Activated CD4-positive, alpha-beta T cell treated with anti-CD3 and anti-CD28 coated beads for 24 hours (primary cell): ENCODE data around the gene TMEM225B.
"Not testable (repeated sequence)": the region's sequence is repeated elsewhere in the genome, so short reads cannot be mapped to it uniquely, and the experiment has no call there.

ENCODE experiments used
- DNase-seq, 2 donors: peaks; one replicate each; pipeline ENCODE4 v3.0.0-alpha.2; 2020; ENCODE audit warnings: low read depth in 2 of 2

TMEM225B gene

DNA sequence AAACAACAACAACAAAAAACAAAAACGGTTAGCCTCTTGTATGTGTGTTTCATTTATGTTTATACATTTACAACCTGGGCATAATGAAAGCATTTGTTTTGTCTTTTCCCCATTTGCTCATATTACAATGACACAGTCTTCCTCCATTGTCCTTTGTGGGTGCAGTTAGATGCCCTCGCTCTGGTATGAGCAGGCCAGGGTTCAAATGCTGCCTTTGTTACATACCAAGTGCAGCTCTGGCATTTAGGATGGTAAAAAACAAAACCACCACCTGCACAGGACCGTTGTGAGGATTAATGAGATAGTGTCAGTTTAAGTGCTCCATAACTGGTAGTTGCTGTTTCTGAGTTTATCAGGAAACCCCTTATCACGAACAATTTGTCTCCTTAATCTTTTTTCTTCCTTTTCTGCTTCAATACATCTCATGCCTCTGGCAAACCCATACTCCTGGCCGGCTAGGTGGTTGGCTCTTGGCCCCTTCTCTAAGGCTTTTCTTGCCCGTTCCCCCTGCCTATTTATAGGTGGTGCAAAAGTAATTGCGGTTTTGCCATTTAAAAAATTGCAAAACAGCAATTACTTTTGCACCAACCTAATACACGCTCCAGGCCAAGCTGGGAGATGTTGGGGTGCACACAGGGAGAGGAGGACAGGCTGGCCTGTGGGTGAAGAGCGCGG, 18.6 kb upstream of the TMEM225B start:
- no peak for DNase-seq

DNA sequence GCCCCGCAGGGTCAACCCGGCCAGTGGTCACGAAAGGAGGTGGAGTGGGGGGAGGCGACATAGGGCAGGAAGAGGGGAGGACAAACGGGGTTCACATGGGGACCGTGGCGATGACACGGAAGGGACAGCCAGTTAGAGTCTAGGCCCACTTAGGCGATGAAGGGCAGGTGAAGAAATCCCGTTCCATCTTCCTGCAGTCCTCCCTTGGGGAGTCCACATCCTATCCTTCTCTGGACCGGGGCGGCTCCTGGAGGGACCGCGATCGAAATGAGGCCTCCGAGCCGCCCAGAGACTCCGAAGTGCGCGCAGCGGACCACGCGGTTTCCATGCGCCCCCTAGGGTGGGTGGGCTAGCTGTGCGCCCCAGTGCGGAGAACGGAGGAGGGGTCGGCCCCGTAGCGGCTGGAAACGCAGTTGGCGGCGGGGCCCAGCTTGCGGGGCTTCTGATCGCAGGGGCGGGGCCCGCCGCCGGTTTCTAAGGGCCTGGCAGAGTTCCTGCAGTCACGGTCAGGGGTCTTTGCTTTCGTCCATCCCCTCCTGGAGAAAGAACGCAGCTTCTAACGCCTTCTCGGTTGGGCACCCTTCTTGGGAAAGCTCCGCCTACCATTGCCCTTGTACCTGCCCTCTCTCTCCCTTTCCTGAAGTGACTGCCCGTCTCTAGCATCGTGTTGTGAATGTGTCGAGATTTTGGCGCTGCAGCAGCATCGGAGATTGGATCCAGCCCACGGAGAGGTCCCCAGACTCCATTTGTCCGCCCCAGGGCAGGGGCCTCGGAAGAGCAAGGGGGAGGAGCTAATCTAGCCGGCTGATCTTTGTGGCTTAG, 17.9 kb upstream of the TMEM225B start:
- DNase-seq, result peak; percentile 25 to 38

DNA sequence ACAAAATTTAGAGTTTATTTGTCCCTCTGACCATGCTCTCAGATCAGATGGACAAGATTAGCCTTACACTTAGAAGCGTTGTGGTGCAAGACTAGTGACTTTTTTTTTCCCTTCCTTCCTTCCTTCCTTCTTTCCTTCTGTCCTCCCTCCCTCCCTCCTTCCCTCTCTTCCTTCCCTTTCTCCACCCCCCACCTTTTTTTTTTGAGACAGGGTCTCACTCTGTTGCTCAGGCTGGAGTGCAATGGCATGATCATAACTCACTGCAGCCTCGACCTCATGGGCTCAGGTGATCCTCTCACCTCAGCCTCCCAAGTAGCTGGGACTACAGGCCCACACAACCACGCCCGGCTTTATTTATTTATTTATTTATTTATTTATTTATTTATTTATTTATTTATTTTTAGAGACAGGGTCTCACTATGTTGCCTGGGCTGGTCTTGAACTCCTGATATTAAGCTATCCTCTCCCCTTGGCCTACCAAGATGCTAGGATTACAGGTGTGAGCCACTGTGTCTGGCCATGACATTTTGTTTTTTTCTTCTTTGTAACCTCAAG, 17.2 kb upstream of the TMEM225B start:
- DNase-seq, result not testable (repeated sequence)

DNA sequence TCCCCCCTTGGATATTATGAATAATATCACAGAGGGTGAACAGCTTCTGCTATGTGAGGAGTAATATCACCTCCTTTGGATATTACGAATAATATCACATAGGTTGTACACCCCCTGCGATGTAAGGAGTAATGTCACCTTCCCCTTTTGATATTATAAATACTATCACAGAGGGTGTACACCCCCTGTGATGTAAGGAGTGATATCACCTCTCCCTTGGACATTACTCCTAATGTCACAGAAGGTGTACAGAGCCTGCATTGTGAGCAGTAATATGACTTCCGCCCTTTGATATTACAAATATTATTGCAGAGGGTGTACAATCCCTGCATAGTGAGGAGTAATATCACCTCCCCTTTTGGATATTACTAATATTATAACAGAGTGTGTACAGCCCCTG, 9.2 kb upstream of the TMEM225B start:
- DNase-seq, result no peak

DNA sequence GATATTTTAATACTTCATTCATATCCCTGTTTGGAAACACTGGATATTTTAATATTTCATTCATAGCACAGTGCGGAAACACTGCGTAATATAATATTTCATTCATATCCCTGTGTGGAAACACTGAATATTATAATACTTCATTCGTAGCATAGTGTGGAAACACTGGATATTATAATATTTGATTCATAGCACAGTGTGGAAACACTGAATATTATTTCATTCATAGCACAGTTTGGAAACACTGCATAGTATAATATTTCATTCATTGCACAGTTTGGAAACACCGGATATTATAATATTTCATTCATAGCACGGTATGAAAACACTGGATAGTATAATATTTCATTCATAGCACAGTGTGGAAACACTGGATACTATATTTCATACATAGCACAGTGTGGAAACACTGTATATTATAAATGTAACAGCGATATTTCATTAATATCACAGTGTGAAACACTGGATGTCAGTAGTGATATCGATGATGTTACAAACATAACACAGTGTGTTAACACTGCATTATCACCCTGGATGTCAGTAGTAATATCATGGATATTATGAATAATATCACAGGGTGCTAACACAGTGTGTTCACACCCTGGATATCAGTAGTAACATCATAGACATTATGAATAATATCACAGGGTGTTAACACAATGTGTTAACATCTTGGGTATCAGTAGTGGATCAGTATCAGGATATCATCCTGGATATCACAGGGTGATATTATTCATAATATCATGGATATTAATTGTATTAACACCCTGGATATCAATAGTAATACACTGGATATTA, 2.9 kb upstream of the TMEM225B start:
- no peak for DNase-seq

DNA sequence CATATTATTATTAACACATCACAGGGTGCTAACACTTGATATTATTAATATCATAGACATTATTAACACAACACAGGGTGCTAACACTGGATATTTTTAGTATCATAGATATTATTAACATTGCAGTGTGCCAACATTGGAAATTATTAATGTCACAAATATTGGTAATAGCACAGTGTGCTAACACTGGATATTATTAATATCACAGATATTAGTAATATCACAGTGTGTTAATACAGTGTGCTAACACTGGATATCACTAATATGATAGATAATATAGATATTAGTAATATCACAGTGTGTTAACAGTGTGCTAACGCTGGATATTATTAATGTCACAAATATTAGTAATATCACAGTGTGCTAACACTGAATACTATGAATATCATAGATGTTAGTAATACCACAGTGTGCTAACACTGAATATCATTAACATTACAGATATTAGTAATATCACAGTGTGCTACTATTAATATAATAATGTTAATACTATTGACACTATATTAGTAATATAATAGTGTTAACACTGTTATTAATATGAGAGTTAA, 1.6 kb upstream of the TMEM225B start:
- DNase-seq, result no peak

DNA sequence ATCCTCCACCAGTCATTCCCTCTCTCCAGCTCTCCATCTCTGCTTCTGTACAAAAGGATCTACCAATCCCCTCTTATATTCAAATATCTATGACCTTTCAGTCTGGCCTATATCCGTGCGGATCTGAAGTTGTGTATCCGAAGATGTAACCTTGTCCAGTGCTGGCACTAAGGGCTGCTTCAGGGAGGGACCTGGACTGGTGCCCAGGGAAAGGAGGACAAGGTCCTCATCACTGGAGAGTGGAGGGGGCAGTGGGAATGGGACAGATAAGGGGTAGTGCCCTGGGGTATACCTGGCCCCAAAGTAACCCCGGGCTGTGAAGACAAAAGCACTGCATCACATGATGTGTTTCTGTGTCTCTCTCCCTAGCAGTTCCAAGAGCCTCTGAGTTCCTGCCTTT, 1.8 kb downstream of the TMEM225B start:
- DNase-seq, result no peak

DNA sequence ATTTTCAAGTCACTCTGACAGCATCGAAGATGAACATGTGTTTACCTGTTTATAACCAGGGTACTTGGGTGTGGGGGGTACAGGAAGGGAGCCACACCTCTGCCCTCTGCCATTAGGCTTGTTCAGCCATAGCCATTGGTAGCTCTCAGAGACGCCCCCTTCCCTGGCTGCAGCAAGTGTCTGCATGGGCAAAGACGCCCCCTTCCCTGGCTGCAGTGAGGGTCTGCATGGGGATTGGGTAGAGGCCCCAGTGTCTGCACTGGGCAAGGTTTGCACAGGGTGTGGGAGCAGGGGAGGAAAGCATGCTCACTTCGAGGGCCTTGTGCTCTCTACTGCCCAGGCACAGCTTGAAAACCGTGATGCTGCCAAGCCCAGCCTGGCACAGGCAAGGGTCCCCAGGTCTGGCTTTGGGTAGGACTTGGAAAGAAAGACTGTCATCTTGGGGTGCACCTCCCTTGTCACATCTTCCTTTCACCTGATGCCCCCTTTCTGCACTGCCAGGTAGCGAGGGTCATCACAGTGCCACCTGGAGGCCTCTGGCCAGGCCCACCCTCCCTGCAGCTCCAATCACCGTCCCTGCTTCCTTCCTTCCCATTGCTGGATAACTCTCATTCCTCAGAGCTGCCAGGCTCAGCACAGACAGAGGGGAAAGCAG, 3.7 kb downstream of the TMEM225B start:
- no peak for DNase-seq

DNA sequence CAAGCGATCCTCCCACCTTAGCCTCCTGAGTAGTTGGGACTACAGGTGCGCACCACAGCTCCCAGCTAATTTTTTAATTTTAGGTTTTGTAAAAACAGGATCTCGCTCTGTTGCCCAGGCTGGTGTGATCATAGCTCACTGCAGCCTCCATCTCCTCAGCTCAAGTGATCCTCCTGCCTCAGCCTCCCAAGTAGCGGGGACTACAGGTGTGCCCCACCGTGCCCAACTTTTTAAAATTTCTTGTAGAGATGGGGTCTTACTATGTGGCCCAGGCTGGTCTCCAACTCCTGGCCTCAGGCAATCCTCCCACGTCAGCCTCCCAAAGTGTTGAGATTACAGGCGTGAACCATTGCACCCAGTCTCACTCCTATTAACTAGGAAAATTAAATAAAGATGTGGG, 7.5 kb downstream of the TMEM225B start:
- DNase-seq, result no peak

DNA sequence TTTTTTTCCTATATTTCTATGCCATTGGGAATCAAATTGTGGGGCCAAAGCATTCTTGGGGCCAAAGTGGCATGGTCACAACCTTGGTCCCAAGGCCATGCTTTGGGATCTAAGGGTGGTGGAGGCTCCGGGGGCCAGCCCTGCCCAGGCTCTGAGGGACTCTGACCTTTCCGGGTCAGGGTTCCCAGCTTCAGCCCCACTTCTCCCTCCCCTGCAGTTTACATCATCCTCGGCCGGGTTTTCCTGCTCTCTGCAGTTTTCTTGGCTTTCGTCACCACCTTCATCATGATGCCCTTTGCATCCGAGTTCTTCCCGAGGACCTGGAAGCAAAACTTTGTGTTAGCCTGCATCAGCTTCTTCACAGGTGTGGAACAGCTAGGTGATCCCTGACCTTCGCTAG, 8.5 kb downstream of the TMEM225B start:
- no peak for DNase-seq

DNA sequence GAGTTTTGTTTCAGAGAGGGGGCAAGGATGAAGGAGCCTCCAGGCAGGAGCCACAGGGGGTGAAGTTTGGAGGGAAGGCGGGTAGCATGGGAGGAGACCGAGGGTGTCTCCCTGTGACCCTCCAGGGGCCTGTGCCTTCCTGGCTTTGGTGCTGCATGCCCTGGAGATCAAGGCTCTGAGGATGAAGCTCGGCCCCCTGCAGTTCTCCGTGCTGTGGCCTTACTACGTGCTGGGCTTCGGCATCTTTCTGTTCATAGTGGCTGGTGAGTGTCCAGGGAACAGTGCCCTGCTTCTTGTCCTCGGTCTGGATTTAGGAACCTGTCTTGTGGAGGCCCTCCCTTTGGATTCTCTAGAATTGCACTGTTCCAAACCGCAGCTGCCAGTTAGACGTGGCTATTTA, 9.5 kb downstream of the TMEM225B start:
- no peak for DNase-seq

DNA sequence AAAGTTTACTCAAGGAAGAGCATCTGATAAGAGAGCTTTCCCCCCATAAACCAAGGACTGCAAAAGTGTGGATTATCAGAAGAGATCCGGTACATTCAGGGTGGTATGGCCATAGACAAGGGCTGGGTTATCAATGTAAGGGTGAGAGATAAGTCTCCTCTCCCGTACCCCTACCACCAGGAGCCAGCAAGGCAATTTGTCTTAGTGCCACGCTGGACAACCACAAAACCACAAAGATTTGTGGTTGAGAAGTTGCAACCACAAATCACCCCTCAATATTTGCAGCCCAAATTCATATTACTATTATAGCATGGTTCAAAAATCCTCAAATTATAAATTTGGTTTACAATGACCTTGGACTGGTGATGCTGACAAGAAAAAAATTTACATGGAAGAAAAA, 16.4 kb downstream of the TMEM225B start:
- no peak for DNase-seq

DNA sequence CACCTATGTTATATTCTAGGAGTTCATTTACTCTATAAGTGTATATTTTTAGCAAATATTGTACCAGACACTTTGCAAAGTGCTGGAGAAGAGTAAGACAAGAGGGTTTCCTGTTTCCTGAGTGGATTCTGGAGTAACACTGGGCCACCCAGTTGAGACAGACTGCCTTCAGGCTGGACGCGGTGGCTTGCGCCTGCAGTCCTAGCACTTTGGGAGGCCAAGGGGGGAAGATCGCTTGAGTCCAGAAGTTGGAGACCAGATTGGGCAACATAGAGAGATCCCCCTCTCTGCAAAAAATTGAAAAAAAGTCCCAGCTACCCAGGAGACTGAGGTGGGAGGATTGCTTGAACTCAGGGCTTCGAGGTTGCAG, 17.9 kb downstream of the TMEM225B start:
- DNase-seq, result no peak

DNA sequence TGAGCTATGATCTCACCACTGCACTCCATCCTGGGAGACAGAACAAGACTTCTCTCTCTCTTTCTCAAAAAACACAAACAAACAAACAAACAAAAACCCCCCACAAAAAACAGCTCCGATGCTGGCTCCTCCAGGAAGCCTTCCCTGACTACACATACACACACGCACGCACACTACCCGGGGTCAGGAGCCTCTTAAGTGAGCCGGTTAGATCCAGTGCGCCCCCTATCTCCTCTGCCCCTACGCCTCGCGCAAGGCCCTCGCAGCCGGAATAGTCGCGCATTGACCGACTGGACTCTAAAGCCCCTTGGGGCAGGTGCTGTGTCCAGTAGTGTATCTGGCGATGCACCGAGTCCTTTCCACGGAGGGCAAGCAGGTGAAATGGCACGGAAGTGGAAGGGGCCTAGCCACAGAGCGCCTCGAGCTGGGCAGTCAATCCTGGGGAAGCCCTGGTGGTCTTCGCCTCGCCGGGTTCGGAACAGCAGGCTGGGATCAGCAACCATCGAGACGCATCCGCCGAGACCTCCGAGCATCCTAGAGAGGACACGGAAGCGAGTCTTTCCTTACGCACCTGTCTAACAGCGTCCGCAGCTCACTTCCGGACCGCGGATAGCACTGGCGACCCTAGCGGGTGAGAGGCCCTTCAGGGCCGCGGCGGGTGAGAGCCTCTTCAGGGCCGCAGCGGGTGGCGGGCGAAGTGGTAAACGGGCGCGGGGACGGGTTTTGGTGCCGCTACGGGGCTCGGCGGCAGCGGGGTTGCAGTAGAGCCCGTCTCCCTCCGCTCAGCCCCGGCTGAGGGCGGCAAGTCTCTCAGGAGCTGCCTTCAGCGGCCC, 18.5 kb downstream of the TMEM225B start, which contains the start of gene ZSCAN25:
TSS of gene ZSCAN25 (plus strand) at position 588 of the 833 bp plus-strand sequence. CDS start 2,661 bp downstream, outside the sequence.
- peak; percentile 75 to 78 for DNase-seq

DNA sequence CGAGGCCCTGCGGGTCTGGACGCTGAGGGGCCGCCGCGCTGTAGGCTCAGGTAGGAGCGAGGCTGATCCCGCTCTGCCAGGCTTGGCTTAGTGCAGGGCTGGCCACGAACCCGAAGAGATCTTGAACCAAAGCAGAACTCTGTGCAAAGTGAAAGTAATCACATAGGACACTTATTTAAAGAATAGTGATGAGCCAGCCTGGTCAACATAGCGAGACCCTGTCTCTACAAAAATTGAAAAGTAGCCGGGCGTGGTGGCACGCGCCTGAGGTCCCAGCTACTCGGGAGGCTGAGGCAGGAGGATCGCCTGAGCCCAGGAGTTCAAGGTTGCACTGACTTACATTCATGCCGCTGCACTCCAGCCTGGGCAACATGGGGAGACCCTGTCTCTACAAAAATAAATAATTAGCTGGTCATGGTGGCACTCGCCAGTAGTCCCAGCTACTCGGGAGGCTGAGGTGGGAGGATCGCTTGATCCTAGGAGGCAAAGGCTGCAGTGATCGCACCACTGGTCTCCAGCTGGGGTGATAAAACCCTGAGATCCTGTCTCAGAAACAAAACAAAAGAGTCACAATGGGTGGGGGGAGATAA, 19.2 kb downstream of the TMEM225B start:
- no peak for DNase-seq

DNA sequence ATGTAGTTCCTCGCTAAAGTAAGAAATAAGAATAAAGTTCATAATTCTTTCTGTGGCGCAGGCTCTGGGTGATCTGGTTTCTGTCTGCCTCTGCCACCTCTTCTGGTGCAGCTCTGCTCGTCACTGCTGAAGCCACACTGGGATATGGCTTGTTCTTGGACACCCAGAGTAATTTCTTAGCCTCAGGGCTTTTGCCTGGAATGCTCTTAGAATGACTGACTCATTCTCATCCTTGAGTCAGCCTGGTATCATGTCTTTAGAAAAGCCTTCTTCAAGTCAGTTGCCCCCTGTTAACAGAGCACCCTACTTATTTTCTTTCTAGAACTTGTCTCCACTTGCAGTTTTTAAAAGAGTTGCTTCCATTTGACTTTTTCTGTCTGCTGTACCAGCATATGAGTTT, 20.7 kb downstream of the TMEM225B start:
- DNase-seq, result no peak

DNA sequence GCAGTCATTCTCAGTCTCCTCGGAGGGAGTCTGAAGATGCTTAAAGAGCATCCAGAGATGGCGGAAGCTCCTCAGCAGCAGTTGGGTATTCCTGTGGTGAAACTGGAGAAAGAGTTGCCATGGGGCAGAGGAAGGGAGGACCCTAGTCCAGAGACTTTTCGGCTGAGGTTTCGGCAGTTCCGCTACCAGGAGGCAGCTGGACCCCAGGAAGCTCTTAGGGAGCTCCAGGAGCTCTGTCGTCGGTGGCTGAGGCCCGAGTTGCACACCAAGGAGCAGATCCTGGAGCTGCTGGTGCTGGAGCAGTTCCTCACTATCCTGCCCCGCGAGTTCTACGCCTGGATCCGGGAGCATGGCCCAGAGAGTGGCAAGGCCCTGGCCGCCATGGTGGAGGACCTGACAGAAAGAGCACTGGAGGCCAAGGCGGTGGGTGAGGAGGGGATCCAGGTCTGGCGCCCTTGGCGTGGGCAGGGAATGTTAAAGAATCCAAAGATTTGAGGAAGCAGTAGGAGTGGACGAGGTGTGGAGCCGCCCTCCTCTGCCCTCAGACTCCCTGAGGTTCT, 21.6 kb downstream of the TMEM225B start:
- no peak for DNase-seq

DNA sequence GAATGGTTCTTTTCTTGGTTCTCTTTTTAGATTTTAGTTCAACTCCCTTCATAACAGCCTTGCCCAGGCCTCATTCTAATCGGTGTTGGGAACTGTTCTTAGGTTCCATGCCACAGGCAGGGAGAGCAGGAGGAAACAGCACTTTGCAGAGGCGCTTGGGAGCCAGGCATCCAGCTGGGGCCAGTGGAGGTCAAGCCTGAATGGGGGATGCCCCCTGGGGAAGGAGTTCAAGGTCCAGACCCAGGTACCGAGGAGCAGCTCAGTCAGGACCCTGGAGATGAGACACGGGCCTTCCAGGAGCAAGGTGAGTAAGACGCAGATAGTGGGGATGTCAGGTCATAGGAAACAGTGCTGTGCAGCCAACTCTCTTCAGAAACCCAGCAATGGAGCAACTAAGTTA, 23.2 kb downstream of the TMEM225B start:
- no peak for DNase-seq

DNA sequence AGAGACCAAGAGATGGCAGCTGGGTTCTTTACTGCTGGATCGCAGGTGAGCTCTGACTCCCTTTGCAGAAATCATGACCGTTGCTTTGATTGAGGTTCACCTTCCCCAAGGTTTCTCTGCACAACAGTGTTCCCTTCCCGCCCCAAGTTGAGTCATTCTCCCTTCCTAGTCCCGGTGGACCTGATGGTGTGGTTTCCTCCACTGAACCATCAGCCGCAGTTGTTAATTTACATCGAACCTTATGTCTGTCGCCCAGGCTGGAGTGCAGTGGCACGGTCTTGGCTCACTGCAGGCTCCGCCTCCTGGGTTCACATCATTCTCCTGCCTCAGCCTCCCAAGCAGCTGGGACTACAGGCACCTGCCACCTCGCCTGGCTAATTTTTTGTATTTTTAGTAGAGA, 24.5 kb downstream of the TMEM225B start:
- no peak for DNase-seq
